Adrenal gland (tissue), 5 donors: ENCODE measurements around the gene BCL2L13.

Experiments used
- POLR2A ChIP-seq, 2 donors: fragments of 450-650 bp; IDR thresholded peaks; one replicate each; pipeline ENCODE4 v1.6.1; 2017; ENCODE audit warnings: antibody characterized with exemption in 2 of 2, mild to moderate bottlenecking in 2 of 2, moderate library complexity in 1 of 2
- TF ChIP-seq, protein P1 (sequence below), 6 experiments: fragments of 450-650 bp in 4 of 6; fragments of 200-600 bp in 2 of 6; sonication (generic) in 1 of 6; IDR thresholded peaks; 1 replicate in 5 of 6; 2 replicates in 1 of 6; pipeline versions ENCODE4 v1.5.1 to v1.8.0; 2016 to 2021; ENCODE audit warnings: antibody characterized with exemption in 6 of 6, mild to moderate bottlenecking in 2 of 6, moderate library complexity in 1 of 6
- donor health status: DM: no; HTN: no; CAD: no.

DNA sequence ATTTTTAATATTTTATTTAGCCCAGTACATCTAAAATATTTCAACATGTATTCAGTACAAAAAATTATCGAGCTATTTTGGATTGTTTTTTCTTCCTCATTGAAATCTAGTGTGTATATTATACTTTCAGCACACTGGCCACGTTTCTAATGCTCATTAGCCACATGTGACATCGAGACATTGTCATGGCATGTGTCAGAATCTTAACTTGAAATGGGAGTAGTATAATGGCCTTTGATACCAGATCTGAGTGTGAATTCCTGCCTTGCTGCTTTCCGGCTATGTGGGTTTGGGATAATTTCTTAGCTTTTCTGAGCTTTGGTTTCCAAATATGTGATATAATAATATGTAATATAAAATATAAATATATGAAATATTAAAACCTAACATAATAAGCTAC is 54.3 kb downstream of the BCL2L13 start:
- TF ChIP-seq POLR2A (IDR thresholded peaks at IDR 0.05), result no peak
- TF ChIP-seq, protein P1, sequence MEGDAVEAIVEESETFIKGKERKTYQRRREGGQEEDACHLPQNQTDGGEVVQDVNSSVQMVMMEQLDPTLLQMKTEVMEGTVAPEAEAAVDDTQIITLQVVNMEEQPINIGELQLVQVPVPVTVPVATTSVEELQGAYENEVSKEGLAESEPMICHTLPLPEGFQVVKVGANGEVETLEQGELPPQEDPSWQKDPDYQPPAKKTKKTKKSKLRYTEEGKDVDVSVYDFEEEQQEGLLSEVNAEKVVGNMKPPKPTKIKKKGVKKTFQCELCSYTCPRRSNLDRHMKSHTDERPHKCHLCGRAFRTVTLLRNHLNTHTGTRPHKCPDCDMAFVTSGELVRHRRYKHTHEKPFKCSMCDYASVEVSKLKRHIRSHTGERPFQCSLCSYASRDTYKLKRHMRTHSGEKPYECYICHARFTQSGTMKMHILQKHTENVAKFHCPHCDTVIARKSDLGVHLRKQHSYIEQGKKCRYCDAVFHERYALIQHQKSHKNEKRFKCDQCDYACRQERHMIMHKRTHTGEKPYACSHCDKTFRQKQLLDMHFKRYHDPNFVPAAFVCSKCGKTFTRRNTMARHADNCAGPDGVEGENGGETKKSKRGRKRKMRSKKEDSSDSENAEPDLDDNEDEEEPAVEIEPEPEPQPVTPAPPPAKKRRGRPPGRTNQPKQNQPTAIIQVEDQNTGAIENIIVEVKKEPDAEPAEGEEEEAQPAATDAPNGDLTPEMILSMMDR (IDR thresholded peaks at IDR 0.05), result no peak
